ENCODE measurements around the gene PLIN5. TPM values are rescaled to one million over a fixed set of nuclear protein-coding genes. Genes with fewer than 3 reads are reported as not detected.

PLIN5 gene
- total RNA-seq, 1 donor from 2014 or later: 0.27 TPM

- H3K9me3 Mint-ChIP-seq: no peaks in the 10 kb centered on the region
- no peak for TF ChIP-seq CTCF (IDR thresholded peaks at IDR 0.05; ENCODE audit: unreplicated experiment)
- H3K36me3 Mint-ChIP-seq: peaks cover 17% of the 10 kb centered on the region
- no peak overlapping the region for H3K27ac Mint-ChIP-seq
- no peaks in the 10 kb centered on the region for H3K4me1 Mint-ChIP-seq
- no peak overlapping the region for H3K4me3 Mint-ChIP-seq
- DNase-seq (ENCODE audit: low spot score in 2 of 2, unreplicated experiment in 2 of 2): no peak
- no peaks in the 10 kb centered on the region for H3K27me3 Mint-ChIP-seq (ENCODE audit: low read depth)
Observed at GRCh38 chr19:4504297-4504701, 30.7 kb downstream of the PLIN5 start.

- peaks cover 17% of the 10 kb centered on the region for H3K36me3 Mint-ChIP-seq
- DNase-seq (ENCODE audit: low spot score in 2 of 2, unreplicated experiment in 2 of 2): no peak
- H3K9me3 Mint-ChIP-seq: no peaks in the 10 kb centered on the region
- no peaks in the 10 kb centered on the region for H3K4me1 Mint-ChIP-seq
- H3K27me3 Mint-ChIP-seq (ENCODE audit: low read depth): no peaks in the 10 kb centered on the region
- no peak overlapping the region for H3K27ac Mint-ChIP-seq
- H3K4me3 Mint-ChIP-seq: no peak overlapping the region
- no peak for TF ChIP-seq CTCF (IDR thresholded peaks at IDR 0.05; ENCODE audit: unreplicated experiment)
Observed at GRCh38 chr19:4503825-4504170, 31.2 kb downstream of the PLIN5 start.

DNA sequence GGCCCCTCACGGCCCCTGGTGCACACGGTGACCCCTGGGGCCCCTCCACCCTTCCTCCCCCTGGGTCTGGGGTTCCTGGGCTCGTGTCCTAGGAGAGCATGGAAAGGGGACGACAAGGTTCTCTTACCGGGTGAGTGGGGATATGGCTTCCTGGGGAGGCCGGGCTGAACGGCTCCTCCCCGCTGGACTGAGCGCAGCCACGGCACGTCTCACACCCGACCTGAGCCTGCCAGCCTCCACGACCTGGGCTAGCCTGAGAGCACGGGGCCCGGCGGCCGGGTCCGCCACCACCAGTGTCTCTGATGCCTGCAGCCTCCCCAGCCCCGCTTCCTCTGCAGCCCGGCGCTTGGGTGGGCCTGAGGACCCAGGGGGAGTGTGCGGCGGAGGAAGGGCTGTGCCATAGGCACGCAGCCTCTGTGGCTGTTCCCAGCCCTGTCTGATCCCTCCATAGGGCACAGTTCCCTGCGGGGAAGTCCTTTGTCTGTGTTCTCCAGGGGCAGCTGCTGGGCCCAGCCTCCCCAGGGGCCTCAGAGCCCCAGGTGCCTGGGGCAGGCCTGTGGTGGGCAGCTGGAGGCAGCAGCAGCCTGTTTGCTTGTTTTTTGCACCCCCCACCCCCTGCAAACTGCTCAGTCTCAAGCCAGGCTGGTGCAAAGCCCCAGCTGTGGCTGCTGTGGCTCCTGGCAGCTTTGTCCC, 31.7 kb downstream of the PLIN5 start:
- Mint-ChIP-seq H3K27me3 (ENCODE audit: low read depth) (no peaks in the 10 kb centered on the region), H3K4me3 (no peak overlapping the region), H3K27ac (no peak overlapping the region), H3K36me3 (peaks cover 17% of the 10 kb centered on the region), H3K4me1 (no peaks in the 10 kb centered on the region), H3K9me3 (no peaks in the 10 kb centered on the region)
- TF ChIP-seq CTCF (IDR thresholded peaks at IDR 0.05; ENCODE audit: unreplicated experiment): no peak
- no peak for DNase-seq (ENCODE audit: low spot score in 2 of 2, unreplicated experiment in 2 of 2)

DNA sequence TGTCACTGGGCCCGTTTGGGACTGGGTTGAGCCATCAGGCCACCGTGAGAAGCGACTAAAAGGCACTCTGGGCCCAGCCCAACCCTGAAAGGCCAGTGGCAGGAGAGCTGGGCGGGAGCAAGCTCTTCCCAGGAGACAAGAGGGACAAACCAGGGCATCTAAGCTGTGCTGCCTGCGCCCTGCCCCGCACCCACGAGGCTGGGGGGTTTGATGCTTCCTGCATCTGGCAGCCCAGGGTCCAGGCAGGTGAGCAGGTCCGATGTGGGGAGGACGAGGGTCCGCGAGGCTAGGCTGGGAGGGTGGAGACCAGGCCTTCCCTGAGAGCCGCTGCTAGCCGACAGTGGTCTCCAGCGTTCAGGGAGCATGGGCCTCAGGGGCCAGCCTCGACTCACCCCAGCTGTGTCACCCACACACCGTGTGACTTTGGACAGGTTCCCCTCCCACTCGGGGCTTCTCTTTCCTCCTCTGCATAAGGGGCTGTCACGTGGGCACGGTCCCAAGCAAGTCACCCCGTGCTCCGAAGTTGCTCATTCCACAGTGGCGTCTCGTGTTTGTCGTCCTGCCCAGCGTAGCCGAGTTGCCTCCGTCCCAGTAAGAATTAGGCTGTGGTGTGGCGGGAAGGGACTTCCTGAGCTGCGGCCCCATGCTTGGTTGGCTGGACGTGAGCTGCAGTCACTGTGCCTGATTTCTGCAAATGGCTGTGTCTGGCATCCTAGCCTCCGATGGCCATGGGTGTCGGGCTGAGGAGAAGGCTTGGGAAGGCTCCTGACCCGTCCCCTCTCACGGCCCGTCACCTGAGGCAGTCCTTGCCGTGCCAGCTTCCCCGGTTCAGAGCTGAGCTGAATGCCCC, 32.5 kb downstream of the PLIN5 start:
- no peak for DNase-seq (ENCODE audit: low spot score in 2 of 2, unreplicated experiment in 2 of 2)
- H3K27ac Mint-ChIP-seq: no peak overlapping the region
- no peaks in the 10 kb centered on the region for H3K4me1 Mint-ChIP-seq
- peaks cover 17% of the 10 kb centered on the region for H3K36me3 Mint-ChIP-seq
- H3K4me3 Mint-ChIP-seq: no peak overlapping the region
- H3K27me3 Mint-ChIP-seq (ENCODE audit: low read depth): no peaks in the 10 kb centered on the region
- no peaks in the 10 kb centered on the region for H3K9me3 Mint-ChIP-seq
- TF ChIP-seq CTCF (IDR thresholded peaks at IDR 0.05; ENCODE audit: unreplicated experiment): no peak

- no peak for TF ChIP-seq CTCF (IDR thresholded peaks at IDR 0.05; ENCODE audit: unreplicated experiment)
- H3K4me1 Mint-ChIP-seq: no peaks in the 10 kb centered on the region
- DNase-seq (ENCODE audit: low spot score in 2 of 2, unreplicated experiment in 2 of 2): no peak
- peaks cover 16% of the 10 kb centered on the region for H3K36me3 Mint-ChIP-seq
- H3K9me3 Mint-ChIP-seq: no peaks in the 10 kb centered on the region
- no peak overlapping the region for H3K4me3 Mint-ChIP-seq
- no peak overlapping the region for H3K27ac Mint-ChIP-seq
- no peaks in the 10 kb centered on the region for H3K27me3 Mint-ChIP-seq (ENCODE audit: low read depth)
Observed at GRCh38 chr19:4501691-4502090, 33.3 kb downstream of the PLIN5 start.
